PC-3 (cell line): ENCODE measurements around the gene GSTM4. TPM values are rescaled to one million over a fixed set of nuclear protein-coding genes. Genes with fewer than 3 reads are reported as not detected.

Experiments
- ATAC-seq: fragments of 200-7000 bp; cut with Tn5 transposase; 2 replicates; pipeline ENCODE4 v1.9.1; 2020; ENCODE audit warnings: mild to moderate bottlenecking, moderate library complexity
- BruUV-seq: library from RNA; stranded (reverse); fragments of 400-500 nt; replicated peaks from 2 replicates; lab custom pipeline; 2021; lab: Mats Ljungman, UMichigan
- CTCF ChIA-PET: fragments of 300-600 bp; sonication (Branson Sonifier 250); formaldehyde crosslinking; loops from one replicate; lab custom pipeline; 2022; ENCODE audit warnings: antibody characterized with exemption; lab: Charles Lee
- POLR2A ChIA-PET: fragments of 300-600 bp; sonication (Branson Sonifier 250); formaldehyde crosslinking; loops from one replicate; lab custom pipeline; 2022; ENCODE audit warnings: antibody characterized with exemption; ENCODE audit not compliant: unreplicated experiment; lab: Charles Lee
- DNase-seq: peaks from one replicate; pipeline ENCODE4 v3.0.0-alpha.2; 2015
- H2AFZ ChIP-seq: fragments of 300-600 bp; sonication (generic); 2 replicates; pipeline ENCODE4 v1.6.0; 2016; ENCODE audit warnings: antibody characterized with exemption, low read length
- H3F3A ChIP-seq: fragments of 300-600 bp; sonication (generic); one replicate; pipeline ENCODE4 v1.6.0; 2017; ENCODE audit warnings: antibody characterized with exemption, low read length, control low read depth, mild to moderate bottlenecking; ENCODE audit not compliant: unreplicated experiment
- H3K27ac ChIP-seq: fragments of 300-600 bp; sonication (generic); 2 replicates; pipeline ENCODE4 v1.5.1; 2016; ENCODE audit warnings: mild to moderate bottlenecking, low read length
- H3K27me3 ChIP-seq: fragments of 300-600 bp; sonication (generic); 2 replicates; pipeline ENCODE4 v1.6.1; 2016; ENCODE audit warnings: low read length, mixed read lengths
- H3K36me3 ChIP-seq: fragments of 300-600 bp; sonication (generic); 2 replicates; pipeline ENCODE4 v1.6.1; 2016; ENCODE audit warnings: low read depth, mixed run types, low read length, mixed read lengths
- H3K4me1 ChIP-seq: fragments of 300-600 bp; sonication (generic); 2 replicates; pipeline ENCODE4 v1.5.1; 2016; ENCODE audit warnings: low read length; ENCODE audit not compliant: insufficient read depth
- H3K4me2 ChIP-seq: fragments of 300-600 bp; sonication (generic); 2 replicates; pipeline ENCODE4 v1.6.0; 2016; ENCODE audit warnings: low read length
- H3K4me3 ChIP-seq: fragments of 300-600 bp; sonication (generic); 2 replicates; pipeline ENCODE4 v1.5.1; 2016; ENCODE audit warnings: mild to moderate bottlenecking, low read length, mixed read lengths
- H3K79me2 ChIP-seq: fragments of 300-600 bp; sonication (generic); 2 replicates; pipeline ENCODE4 v1.6.1; 2017; ENCODE audit warnings: low read length, mixed read lengths
- H3K9ac ChIP-seq: fragments of 300-600 bp; sonication (generic); 2 replicates; pipeline ENCODE4 v1.6.0; 2016; ENCODE audit warnings: mild to moderate bottlenecking, low read length
- H3K9me2 ChIP-seq: fragments of 300-600 bp; sonication (generic); replicated peaks from 2 replicates; pipeline ENCODE4 v1.6.1; 2016; ENCODE audit warnings: mixed run types, low read length, mixed read lengths
- H3K9me3 ChIP-seq: fragments of 300-600 bp; sonication (generic); 2 replicates; pipeline ENCODE4 v1.6.1; 2016; ENCODE audit warnings: low read length, mixed read lengths
- H4K20me1 ChIP-seq: fragments of 300-600 bp; sonication (generic); 2 replicates; pipeline ENCODE4 v1.6.1; 2016; ENCODE audit warnings: low read length, mixed read lengths
- CTCF ChIP-seq: fragments of 300-600 bp; sonication (generic); conservative IDR thresholded peaks from 2 replicates; pipeline ENCODE4 v1.5.1; 2017; ENCODE audit warnings: antibody characterized with exemption, low read depth, mild to moderate bottlenecking, low read length
- EZH2 ChIP-seq: fragments of 300-600 bp; sonication (generic); IDR thresholded peaks from one replicate; pipeline ENCODE4 v1.6.1; 2017; ENCODE audit warnings: antibody characterized with exemption, mild to moderate bottlenecking, low read length; ENCODE audit not compliant: unreplicated experiment
- EZH2phosphoT487 ChIP-seq: fragments of 300-600 bp; sonication (generic); IDR thresholded peaks from 2 replicates; pipeline ENCODE4 v1.6.1; 2018; ENCODE audit warnings: mild to moderate bottlenecking, antibody characterized with exemption, low read length, borderline replicate concordance
- intact Hi-C: fragments of 100-400 bp; cut with micrococcal nuclease; formaldehyde crosslinking; loops from 2 replicates; pipeline ENCODE4 v1.9.0; 2023
- total RNA-seq: library from RNA; depleted of rRNA; stranded (reverse); fragments of >200 nt; gene quantifications from 2 replicates; pipeline ENCODE4 v1.2.3, GENCODE V29; 2014

Gene GSTM4
- total RNA-seq, 1 experiment from 2014 or later = 25.9 TPM

GRCh38 chr1:109622137-109622892 lies 33.6 kb upstream of the GSTM4 start:
- Histone ChIP-seq H3K4me1 (peaks cover 20% of the 10 kb centered on the region), H3K9me2 (no peaks in the 10 kb centered on the region), H3K4me3 (peak overlapping the region; percentile 95), H3F3A (no peaks in the 10 kb centered on the region), H2AFZ (no peak overlapping the region), H3K9ac (no peak overlapping the region), H3K9me3 (no peaks in the 10 kb centered on the region), H3K4me2 (peak overlapping the region; percentile 99), H3K79me2 (peaks cover 52% of the 10 kb centered on the region), H3K27ac (no peak overlapping the region), H3K36me3 (no peaks in the 10 kb centered on the region), H3K27me3 (no peaks in the 10 kb centered on the region), H4K20me1 (peaks cover 9% of the 10 kb centered on the region)
- ATAC-seq = no peak
- ChIA-PET CTCF (no interaction called here), POLR2A (no interaction called here)
- no TSS peak for BruUV-seq
- intact Hi-C loops = no loop called here
- DNase-seq = no peak
- TF ChIP-seq EZH2 = no peak

GRCh38 chr1:109622895-109623294 lies 33.0 kb upstream of the GSTM4 start:
- POLR2A ChIA-PET = no interaction called here
- CTCF ChIA-PET = no interaction called here
- no peak overlapping the region for H3K4me2 ChIP-seq

GRCh38 chr1:109623601-109624161 lies 32.2 kb upstream of the GSTM4 start:
- H3K9ac ChIP-seq = no peak overlapping the region
- no TSS peak for BruUV-seq

More at GRCh38 chr1:109622895-109623294, 33.0 kb upstream of the GSTM4 start:
- Histone ChIP-seq H2AFZ (no peak overlapping the region), H3K9me2 (no peaks in the 10 kb centered on the region), H3K27ac (no peak overlapping the region), H3K36me3 (0 out of 2 replicates have a peak, but pooled peaks cover 6% of the 10 kb centered on the region), H4K20me1 (peaks cover 9% of the 10 kb centered on the region), H3K4me3 (no peak overlapping the region), H3K9ac (no peak overlapping the region), H3K4me1 (peaks cover 17% of the 10 kb centered on the region), H3K79me2 (peaks cover 52% of the 10 kb centered on the region), H3K27me3 (no peaks in the 10 kb centered on the region), H3F3A (no peaks in the 10 kb centered on the region), H3K9me3 (no peaks in the 10 kb centered on the region)
- TF ChIP-seq EZH2 = no peak
- no peak for TF ChIP-seq EZH2phosphoT487
- TF ChIP-seq CTCF = no peak
- DNase-seq (no peak), ATAC-seq (no peak)
- no TSS peak for BruUV-seq
- intact Hi-C loops = no loop called here

More at GRCh38 chr1:109623601-109624161, 32.2 kb upstream of the GSTM4 start:
- peaks cover 9% of the 10 kb centered on the region for H4K20me1 ChIP-seq
- ChIA-PET POLR2A (no interaction called here), CTCF (no interaction called here)
- no peaks in the 10 kb centered on the region for H3F3A ChIP-seq
- H2AFZ ChIP-seq = no peak overlapping the region
- no peak overlapping the region for H3K4me3 ChIP-seq
- peaks cover 17% of the 10 kb centered on the region for H3K4me1 ChIP-seq
- TF ChIP-seq CTCF = no peak
- no peak for TF ChIP-seq EZH2
- TF ChIP-seq EZH2phosphoT487 = no peak
- no peaks in the 10 kb centered on the region for H3K27me3 ChIP-seq
- ATAC-seq (no peak), DNase-seq (no peak)
- intact Hi-C loops = no loop called here
- no peak overlapping the region for H3K4me2 ChIP-seq
- no peak overlapping the region for H3K27ac ChIP-seq
- H3K79me2 ChIP-seq = peaks cover 52% of the 10 kb centered on the region
- no peaks in the 10 kb centered on the region for H3K9me2 ChIP-seq
- peaks cover 11% of the 10 kb centered on the region; the same call in 1 of the 2 replicates for H3K36me3 ChIP-seq
- H3K9me3 ChIP-seq = no peaks in the 10 kb centered on the region
